ENCODE measurements around the gene KIF2C. TPM values are rescaled to one million over a fixed set of nuclear protein-coding genes. Genes with fewer than 3 reads are reported as not detected.
A peak's percentile ranks its signal among the peaks of the same experiment; 100 is the strongest.
"Not testable (repeated sequence)": the region's sequence is repeated elsewhere in the genome, so short reads cannot be mapped to it uniquely, and the experiment has no call there.

KIF2C gene
- total RNA-seq, 2 donors from 2014 or later, result 2.6 to 9.1 TPM

DNA sequence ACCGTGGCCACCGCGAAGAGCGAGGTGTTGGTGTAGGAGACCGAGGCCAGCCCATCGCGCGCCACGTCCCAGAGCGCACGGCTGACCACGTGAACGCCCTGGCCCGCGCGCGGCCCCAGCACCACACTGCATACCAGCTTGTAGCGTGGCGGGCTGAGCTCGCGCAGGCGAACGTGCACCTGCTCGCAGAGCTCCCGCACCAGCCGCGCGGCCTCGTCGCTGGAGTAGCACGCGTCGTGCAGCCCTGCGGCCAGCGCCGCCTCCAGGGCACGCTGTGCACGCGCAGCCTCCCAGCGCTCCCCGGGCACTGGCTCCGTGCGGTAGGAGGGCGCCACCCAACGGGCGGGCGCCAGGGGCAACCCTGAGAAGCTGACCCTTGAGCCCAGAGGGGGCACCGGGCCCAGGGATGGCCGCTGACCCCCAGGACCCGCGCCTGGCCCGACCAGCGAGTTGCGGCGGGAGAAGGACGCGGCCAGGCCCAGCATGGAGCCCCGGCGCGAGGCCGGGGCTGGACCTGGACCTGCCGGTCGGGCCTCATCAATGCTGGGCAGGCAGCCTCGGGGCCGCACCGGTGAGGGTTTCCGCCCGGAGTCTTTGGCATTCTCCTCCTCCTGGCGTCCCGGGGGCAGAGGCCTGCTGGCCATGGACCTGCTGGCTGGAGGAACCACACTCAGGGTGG lies 66.5 kb downstream of the KIF2C start:
- intact Hi-C loops (cut with DNase I, micrococcal nuclease), result no loop called here
- ATAC-seq, result no peak
- peak in 1 of 2 donors; percentile 29 for DNase-seq

- ATAC-seq (no peak), DNase-seq (no peak)
- intact Hi-C loops (cut with DNase I, micrococcal nuclease), result no loop called here
These were observed 67.2 kb downstream of the KIF2C start, which contains the start of gene DYNLT4 for GRCh38 chr1:44806704-44807363. Gene DYNLT4, minus strand, starts transcription at chr1:44807351. Its CDS starts 683 bp downstream, at chr1:44806668.

- DNase-seq, result peak; percentile 98 to 99
- intact Hi-C loops (cut with DNase I, micrococcal nuclease), result no loop called here
- ATAC-seq, result peak; percentile 83
These were observed 67.9 kb downstream of the KIF2C start for GRCh38 chr1:44807364-44808062.

DNA sequence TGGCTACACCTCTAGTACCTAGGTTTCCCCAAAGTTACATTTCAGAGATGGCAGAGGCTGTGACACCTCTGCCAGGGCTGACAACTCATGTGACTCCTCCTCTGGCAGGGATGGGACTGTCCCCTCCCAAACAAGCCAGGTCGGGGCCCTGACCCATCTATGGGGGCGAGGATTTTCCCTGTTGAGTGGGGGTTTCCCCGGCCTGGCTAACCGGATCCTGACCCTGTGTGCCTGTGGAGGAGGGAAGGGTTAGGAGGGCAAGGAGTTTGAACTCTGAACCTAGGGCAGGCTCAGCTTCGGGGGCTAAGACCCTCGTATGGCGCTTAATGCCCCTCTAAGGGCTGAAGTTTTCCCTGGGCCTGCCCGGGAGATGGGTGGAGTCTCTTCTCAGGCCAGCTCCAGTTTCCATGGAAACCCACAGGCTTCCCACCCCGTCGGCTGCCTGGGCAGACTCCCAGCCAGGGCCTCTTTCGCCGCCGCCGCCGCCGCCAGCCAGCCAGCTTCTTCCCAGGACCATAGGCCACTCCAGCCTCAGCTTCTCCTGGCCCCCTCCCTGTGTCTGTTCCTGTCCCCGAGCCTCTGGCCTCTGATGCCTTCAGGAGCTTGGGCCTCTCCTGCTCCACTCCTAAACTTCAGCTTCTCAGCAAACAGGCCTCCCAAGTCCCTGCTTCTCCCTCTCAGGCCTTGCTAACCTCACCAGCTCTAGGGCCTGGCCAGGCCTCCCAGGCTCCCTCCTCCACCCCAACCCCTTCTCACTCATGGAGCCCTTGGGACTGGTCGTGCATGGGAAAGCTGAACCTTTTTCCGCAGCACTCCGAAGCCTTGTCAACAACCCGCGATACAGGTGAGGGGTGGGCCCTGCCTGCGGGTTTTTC lies 68.7 kb downstream of the KIF2C start, which contains the start of gene BTBD19:
Gene BTBD19, plus strand, starts transcription at position 461 of the 875 bp plus-strand sequence. Its CDS starts 298 bp downstream, at position 759.
- ATAC-seq (no peak), DNase-seq (peak; percentile 60 to 66)
- intact Hi-C loops (cut with DNase I, micrococcal nuclease), result no loop called here

GRCh38 chr1:44808938-44809917 lies 69.6 kb downstream of the KIF2C start:
- DNase-seq (peak; percentile 68 to 72), ATAC-seq (peak; percentile 34)
- intact Hi-C loops (cut with DNase I, micrococcal nuclease), result no loop called here

GRCh38 chr1:44810101-44810761 lies 70.6 kb downstream of the KIF2C start:
- intact Hi-C loops (cut with DNase I, micrococcal nuclease), result no loop called here
- DNase-seq, result peak; percentile 48 to 51
- no peak for ATAC-seq

GRCh38 chr1:44810762-44811105 lies 71.1 kb downstream of the KIF2C start:
- DNase-seq; intact Hi-C loops (cut with DNase I, micrococcal nuclease); ATAC-seq: not testable (repeated sequence)

DNA sequence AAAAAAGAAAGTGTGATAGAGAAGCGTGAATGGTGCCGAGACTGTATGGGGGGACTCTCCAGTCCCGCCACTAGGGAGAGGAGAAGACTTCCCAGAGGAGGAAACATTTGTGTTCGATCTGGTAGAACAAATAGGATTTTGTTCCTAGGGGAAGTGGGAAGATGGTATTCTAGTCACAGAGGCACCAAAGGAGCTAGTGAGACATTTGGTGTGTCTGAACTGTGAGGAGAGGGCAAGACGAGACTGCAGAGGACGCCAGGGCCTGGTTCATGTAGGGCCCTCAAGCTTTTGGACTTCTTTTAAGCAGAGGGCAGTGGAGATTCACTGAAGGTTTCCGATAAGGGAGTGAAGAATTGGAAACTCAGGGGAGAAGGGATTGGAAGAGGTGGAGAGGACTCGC lies 71.6 kb downstream of the KIF2C start:
- intact Hi-C loops (cut with DNase I, micrococcal nuclease), result no loop called here
- peak in 1 of 2 donors; percentile 3 for DNase-seq
- ATAC-seq, result no peak

GRCh38 chr1:44812822-44813543 lies 73.3 kb downstream of the KIF2C start:
- ATAC-seq (peak; percentile 17), DNase-seq (peak; percentile 37 to 47)
- intact Hi-C loops (cut with DNase I, micrococcal nuclease), result no loop called here

- ATAC-seq; intact Hi-C loops (cut with DNase I, micrococcal nuclease); DNase-seq: not testable (repeated sequence)
These were observed 76.3 kb downstream of the KIF2C start for GRCh38 chr1:44815926-44816325.

DNA sequence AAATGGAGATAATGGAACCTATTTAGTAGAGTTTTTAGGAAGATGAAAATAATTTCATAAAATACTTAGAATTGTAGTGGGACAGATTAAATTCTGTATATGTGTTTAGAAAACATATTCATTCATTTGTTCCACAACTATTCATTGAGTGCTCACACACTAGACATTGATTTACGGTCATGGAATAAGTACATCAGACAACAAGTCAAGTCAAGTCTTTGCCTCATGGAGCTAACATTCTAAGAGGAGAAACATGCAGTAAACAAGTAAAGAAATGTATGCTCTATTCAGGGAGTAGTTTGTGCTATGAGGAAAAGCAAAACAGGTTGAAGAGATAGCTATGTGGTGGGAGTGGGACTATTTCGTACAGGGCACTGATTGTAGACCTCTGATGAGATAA lies 77.7 kb downstream of the KIF2C start:
- no peak for DNase-seq
- intact Hi-C loops (cut with DNase I, micrococcal nuclease), result no loop called here
- no peak for ATAC-seq

Other genes starting within 250 kb of the KIF2C start
- gene TMEM53, start 65.4 kb upstream of the KIF2C start, total RNA-seq, result 10 to 100 TPM; 31.3 to 35.7 TPM
- gene ARMH1, start 65.1 kb upstream of the KIF2C start, total RNA-seq, result 1 to 10 TPM; 1.1 to 2.3 TPM
- not detected for gene RNU5D-1, start 8.7 kb upstream of the KIF2C start, total RNA-seq
- gene RPS8, start 35.7 kb downstream of the KIF2C start, total RNA-seq, result 1,000 to 10,000 TPM; 1,280 to 1,342 TPM
- gene BEST4, start 48.3 kb downstream of the KIF2C start, total RNA-seq, result 100 to 1,000 TPM; 113 to 120 TPM
- gene PLK3, start 60.5 kb downstream of the KIF2C start, total RNA-seq, result 10 to 100 TPM in 1 of 2 donors, 1 to 10 TPM in 1; 8.1 to 10.4 TPM
- under 1 TPM; 0.40 to 0.47 TPM for gene DYNLT4, start 67.5 kb downstream of the KIF2C start, total RNA-seq
- 1 to 10 TPM; 2.4 to 2.9 TPM for gene BTBD19, start 68.7 kb downstream of the KIF2C start, total RNA-seq
- under 1 TPM; 0.34 to 0.47 TPM for gene PTCH2, start 103.4 kb downstream of the KIF2C start, total RNA-seq
- 10 to 100 TPM; 11.1 to 12.8 TPM for gene EIF2B3, start 246.8 kb downstream of the KIF2C start, total RNA-seq

All from left colon (tissue), 2 donors.